K562 (cell line): Measurements from ENCODE around the gene MICAL2. TPM values are rescaled to one million over a fixed set of nuclear protein-coding genes. Genes with fewer than 3 reads are reported as not detected.
A peak's percentile ranks its signal among the peaks of the same experiment; 100 is the strongest.

Experiments
- AFF1 ChIP-seq, 2 experiments: fragments of 450-650 bp; IDR thresholded peaks; 2 replicates each; pipeline ENCODE4 v1.6.1; 2018; ENCODE audit warnings: mild to moderate bottlenecking in 2 of 2, low read depth in 1 of 2; ENCODE audit not compliant: partially characterized antibody in 2 of 2
- CREM ChIP-seq: IDR thresholded peaks from 2 replicates; pipeline ENCODE4 v1.6.1; 2014; ENCODE audit warnings: antibody characterized with exemption, low read depth
- CTCFL ChIP-seq: IDR thresholded peaks from 2 replicates; pipeline ENCODE4 v1.6.1; 2011; ENCODE audit warnings: borderline replicate concordance, low read depth, mild to moderate bottlenecking, moderate library complexity, low read length; ENCODE audit not compliant: insufficient read depth, poor library complexity, severe bottlenecking
- MECOM ChIP-seq: fragments of 250-450 bp; sonication (Bioruptor Pico); IDR thresholded peaks from 2 replicates; pipeline ENCODE4 v1.8.0; 2022; ENCODE audit warnings: inconsistent platforms
- MTA1 ChIP-seq: fragments of 450-650 bp; IDR thresholded peaks from 2 replicates; pipeline ENCODE4 v1.6.1; 2017; ENCODE audit warnings: borderline replicate concordance
- MTF1 ChIP-seq: fragments of 250-450 bp; sonication (Bioruptor Pico); IDR thresholded peaks from 2 replicates; pipeline ENCODE4 v1.9.0; 2021; ENCODE audit warnings: moderate library complexity, mild to moderate bottlenecking, inconsistent platforms, borderline replicate concordance
- PTTG1 ChIP-seq: fragments of 450-650 bp; IDR thresholded peaks from 2 replicates; pipeline ENCODE4 v1.6.1; 2016; ENCODE audit warnings: low read depth, mild to moderate bottlenecking, missing genetic modification characterization, missing compliant biosample characterization
- STAG1 ChIP-seq: sonication (generic); formaldehyde crosslinking; IDR thresholded peaks from 2 replicates; pipeline ENCODE4 v1.5.0; 2020; ENCODE audit warnings: missing genetic modification reagents, borderline replicate concordance
- ZFX ChIP-seq: sonication (generic); formaldehyde crosslinking; IDR thresholded peaks from 2 replicates; pipeline ENCODE4 v1.8.0; 2022; ENCODE audit warnings: mild to moderate bottlenecking, missing genetic modification reagents, moderate library complexity
- ZNF12 ChIP-seq: sonication (generic); formaldehyde crosslinking; IDR thresholded peaks from 2 replicates; pipeline ENCODE4 v1.4.0; 2020; ENCODE audit warnings: mild to moderate bottlenecking, missing genetic modification reagents
- ZNF140 ChIP-seq: fragments of 250-450 bp; sonication (Bioruptor Pico); IDR thresholded peaks from 2 replicates; pipeline ENCODE4 v1.8.0; 2021; ENCODE audit warnings: moderate library complexity, mild to moderate bottlenecking, inconsistent platforms
- polyA plus RNA-seq, 8 experiments: library from polyadenylated mRNA; depleted of rRNA in 4 of 8; stranded (reverse) in 5 of 8; unstranded in 3 of 8; fragments of >200 nt; fragmentation: Nextera tagmentation in 2 of 8; fragmentation: Illumina TruSeq in 1 of 8; extraction: Ambion mirVana in 2 of 8; extraction: Trizol in 1 of 8; gene quantifications; 2 replicates each; pipeline versions ENCODE4 v1.2.1 to v1.2.3, GENCODE V29; 2011 to 2014; ENCODE audit warnings: inconsistent platforms in 1 of 8, missing spikeins in 1 of 8
- total RNA-seq, 7 experiments: library from RNA; depleted of rRNA in 6 of 7; stranded (reverse); fragments of >200 nt in 6 of 7; fragmentation: Illumina TruSeq in 2 of 7; extraction: Trizol in 2 of 7; gene quantifications; 2 replicates each; pipeline versions ENCODE4 v1.2.1 to v1.2.3, GENCODE V29; 2011 to 2021; ENCODE audit warnings: low replicate concordance in 1 of 7
- TF ChIP-seq, protein P1 (sequence below): fragments of 450-650 bp; IDR thresholded peaks from 2 replicates; pipeline ENCODE4 v1.6.1; 2017; ENCODE audit warnings: antibody characterized with exemption, mild to moderate bottlenecking
- TF ChIP-seq, protein P2 (sequence below): fragments of 250-450 bp; sonication (Bioruptor Pico); IDR thresholded peaks from 2 replicates; pipeline ENCODE4 v1.5.0; 2020; ENCODE audit warnings: mild to moderate bottlenecking, borderline replicate concordance

Gene MICAL2
- total and polyA plus RNA-seq, 9 of the 15 experiments (the other 6 are each of a cell fraction or from before 2014, with no cell fraction given): 4.7 to 64.2 (median 33.6) TPM

GRCh38 chr11:12182676-12183541 is 72.5 kb downstream of the MICAL2 start (continued):
- TF ChIP-seq, protein P1, sequence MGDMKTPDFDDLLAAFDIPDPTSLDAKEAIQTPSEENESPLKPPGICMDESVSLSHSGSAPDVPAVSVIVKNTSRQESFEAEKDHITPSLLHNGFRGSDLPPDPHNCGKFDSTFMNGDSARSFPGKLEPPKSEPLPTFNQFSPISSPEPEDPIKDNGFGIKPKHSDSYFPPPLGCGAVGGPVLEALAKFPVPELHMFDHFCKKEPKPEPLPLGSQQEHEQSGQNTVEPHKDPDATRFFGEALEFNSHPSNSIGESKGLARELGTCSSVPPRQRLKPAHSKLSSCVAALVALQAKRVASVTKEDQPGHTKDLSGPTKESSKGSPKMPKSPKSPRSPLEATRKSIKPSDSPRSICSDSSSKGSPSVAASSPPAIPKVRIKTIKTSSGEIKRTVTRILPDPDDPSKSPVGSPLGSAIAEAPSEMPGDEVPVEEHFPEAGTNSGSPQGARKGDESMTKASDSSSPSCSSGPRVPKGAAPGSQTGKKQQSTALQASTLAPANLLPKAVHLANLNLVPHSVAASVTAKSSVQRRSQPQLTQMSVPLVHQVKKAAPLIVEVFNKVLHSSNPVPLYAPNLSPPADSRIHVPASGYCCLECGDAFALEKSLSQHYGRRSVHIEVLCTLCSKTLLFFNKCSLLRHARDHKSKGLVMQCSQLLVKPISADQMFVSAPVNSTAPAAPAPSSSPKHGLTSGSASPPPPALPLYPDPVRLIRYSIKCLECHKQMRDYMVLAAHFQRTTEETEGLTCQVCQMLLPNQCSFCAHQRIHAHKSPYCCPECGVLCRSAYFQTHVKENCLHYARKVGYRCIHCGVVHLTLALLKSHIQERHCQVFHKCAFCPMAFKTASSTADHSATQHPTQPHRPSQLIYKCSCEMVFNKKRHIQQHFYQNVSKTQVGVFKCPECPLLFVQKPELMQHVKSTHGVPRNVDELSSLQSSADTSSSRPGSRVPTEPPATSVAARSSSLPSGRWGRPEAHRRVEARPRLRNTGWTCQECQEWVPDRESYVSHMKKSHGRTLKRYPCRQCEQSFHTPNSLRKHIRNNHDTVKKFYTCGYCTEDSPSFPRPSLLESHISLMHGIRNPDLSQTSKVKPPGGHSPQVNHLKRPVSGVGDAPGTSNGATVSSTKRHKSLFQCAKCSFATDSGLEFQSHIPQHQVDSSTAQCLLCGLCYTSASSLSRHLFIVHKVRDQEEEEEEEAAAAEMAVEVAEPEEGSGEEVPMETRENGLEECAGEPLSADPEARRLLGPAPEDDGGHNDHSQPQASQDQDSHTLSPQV: peak; percentile 83
- no peak for TF ChIP-seq PTTG1 (tag)
- 0 out of 2 replicates have a peak, but pooled peaks have one; percentile 5 for TF ChIP-seq CREM
- peak in 1 of 2 experiments; percentile 8 for TF ChIP-seq AFF1 (IDR thresholded peaks at IDR 0.05; ENCODE audit: low read depth in 1 of 2, partially characterized antibody in 2 of 2)
- TF ChIP-seq ZFX (CRISPR knock-in tag): peak; percentile 61
- 0 out of 2 replicates have a peak, but pooled peaks have one; percentile 39 for TF ChIP-seq MECOM (CRISPR knock-in tag)
- TF ChIP-seq ZNF140 (CRISPR knock-in tag): no peak
- peak; percentile 72 for TF ChIP-seq MTA1
- TF ChIP-seq, protein P2, sequence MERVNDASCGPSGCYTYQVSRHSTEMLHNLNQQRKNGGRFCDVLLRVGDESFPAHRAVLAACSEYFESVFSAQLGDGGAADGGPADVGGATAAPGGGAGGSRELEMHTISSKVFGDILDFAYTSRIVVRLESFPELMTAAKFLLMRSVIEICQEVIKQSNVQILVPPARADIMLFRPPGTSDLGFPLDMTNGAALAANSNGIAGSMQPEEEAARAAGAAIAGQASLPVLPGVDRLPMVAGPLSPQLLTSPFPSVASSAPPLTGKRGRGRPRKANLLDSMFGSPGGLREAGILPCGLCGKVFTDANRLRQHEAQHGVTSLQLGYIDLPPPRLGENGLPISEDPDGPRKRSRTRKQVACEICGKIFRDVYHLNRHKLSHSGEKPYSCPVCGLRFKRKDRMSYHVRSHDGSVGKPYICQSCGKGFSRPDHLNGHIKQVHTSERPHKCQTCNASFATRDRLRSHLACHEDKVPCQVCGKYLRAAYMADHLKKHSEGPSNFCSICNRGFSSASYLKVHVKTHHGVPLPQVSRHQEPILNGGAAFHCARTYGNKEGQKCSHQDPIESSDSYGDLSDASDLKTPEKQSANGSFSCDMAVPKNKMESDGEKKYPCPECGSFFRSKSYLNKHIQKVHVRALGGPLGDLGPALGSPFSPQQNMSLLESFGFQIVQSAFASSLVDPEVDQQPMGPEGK (CRISPR knock-in tag): no peak
- TF ChIP-seq STAG1: no peak
- TF ChIP-seq ZNF12 (CRISPR knock-in tag): no peak
- TF ChIP-seq CTCFL: no peak
- TF ChIP-seq MTF1 (CRISPR knock-in tag): no peak
